OCI-LY3 (cell line): ENCODE measurements around the gene CLEC16A.

Experiments used
- EZH2phosphoT487 ChIP-seq: fragments of 200-600 bp; shearing (Covaris generic); IDR thresholded peaks from 2 replicates; pipeline ENCODE4 v1.6.1; 2018; ENCODE audit warnings: antibody characterized with exemption, mixed run types, low read depth
- TF ChIP-seq, protein P1 (sequence below): fragments of 200-600, 300-600 bp; sonication (generic); IDR thresholded peaks from 2 replicates; pipeline ENCODE4 v1.5.1; 2014; ENCODE audit warnings: antibody characterized with exemption, low read length, low read depth

DNA sequence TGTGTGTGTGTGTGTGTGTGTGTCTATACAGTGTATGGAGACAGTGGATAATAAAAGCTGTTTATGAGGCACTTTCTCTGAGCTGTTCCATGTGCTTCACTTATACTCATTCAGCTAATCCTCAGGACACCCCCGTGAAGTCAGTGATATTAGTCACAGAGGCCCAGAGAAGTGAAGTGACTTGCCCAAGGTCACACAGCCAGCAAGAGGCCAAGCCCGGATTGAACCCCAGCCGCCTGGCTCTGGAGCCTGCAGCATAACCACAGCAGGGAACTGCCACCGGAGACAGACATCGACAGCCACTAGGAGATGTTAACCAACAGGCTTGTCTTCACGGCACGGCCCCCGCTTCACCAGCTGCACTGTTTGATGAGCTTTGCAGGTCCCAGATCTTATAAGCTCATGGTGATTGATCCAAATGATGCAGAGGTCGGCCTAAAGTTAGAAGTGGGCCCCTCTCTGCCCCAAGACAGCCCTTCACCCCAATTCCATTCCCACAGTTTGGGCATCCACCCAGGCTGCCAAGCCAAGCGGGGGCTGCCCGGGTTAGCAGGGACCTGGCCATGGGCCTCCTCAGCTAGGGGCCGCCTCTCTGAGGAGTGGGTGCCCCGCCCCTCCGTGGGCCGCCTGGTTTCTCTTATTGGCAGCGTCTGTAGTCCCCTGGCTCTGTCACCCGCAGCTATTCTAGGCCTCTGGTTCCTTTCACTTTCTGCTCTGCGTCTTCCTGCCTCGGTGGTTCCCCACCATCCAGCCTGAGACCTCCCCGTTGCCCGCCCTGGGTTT lies 280.7 kb downstream of the CLEC16A start:
- TF ChIP-seq, protein P1, sequence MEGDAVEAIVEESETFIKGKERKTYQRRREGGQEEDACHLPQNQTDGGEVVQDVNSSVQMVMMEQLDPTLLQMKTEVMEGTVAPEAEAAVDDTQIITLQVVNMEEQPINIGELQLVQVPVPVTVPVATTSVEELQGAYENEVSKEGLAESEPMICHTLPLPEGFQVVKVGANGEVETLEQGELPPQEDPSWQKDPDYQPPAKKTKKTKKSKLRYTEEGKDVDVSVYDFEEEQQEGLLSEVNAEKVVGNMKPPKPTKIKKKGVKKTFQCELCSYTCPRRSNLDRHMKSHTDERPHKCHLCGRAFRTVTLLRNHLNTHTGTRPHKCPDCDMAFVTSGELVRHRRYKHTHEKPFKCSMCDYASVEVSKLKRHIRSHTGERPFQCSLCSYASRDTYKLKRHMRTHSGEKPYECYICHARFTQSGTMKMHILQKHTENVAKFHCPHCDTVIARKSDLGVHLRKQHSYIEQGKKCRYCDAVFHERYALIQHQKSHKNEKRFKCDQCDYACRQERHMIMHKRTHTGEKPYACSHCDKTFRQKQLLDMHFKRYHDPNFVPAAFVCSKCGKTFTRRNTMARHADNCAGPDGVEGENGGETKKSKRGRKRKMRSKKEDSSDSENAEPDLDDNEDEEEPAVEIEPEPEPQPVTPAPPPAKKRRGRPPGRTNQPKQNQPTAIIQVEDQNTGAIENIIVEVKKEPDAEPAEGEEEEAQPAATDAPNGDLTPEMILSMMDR: no peak
- no peak for TF ChIP-seq EZH2phosphoT487
